Stomach (tissue), 9 donors: ENCODE measurements around the gene GRK1. TPM values are rescaled to one million over a fixed set of nuclear protein-coding genes. Genes with fewer than 3 reads are reported as not detected.

Experiments
- DNase-seq, 2 donors: peaks; one replicate each; pipeline versions ENCODE4 v3.0.0 to v3.0.0-alpha.2; 2013 to 2019
- H3K27ac ChIP-seq, 5 donors: fragments of 200-600 bp in 4 of 5; sonication (generic) in 4 of 5; one replicate each; pipeline ENCODE4 v1.5.1; 2013 to 2019; ENCODE audit warnings: mild to moderate bottlenecking in 1 of 5, moderate library complexity in 1 of 5
- H3K27me3 ChIP-seq, 3 donors: fragments of 200-600 bp; sonication (generic); one replicate each; pipeline ENCODE4 v1.5.1; 2017 to 2019; ENCODE audit warnings: mixed run types in 1 of 3
- H3K36me3 ChIP-seq, 4 donors: fragments of 200-600 bp; sonication (generic); 1 replicate in 3 of 4; 2 replicates in 1 of 4; pipeline ENCODE4 v1.5.1; 2016 to 2019
- H3K4me1 ChIP-seq, 4 donors: fragments of 200-600 bp; sonication (generic); one replicate each; pipeline ENCODE4 v1.5.1; 2016 to 2019
- H3K4me3 ChIP-seq, 4 donors: fragments of 200-600 bp; sonication (generic) in 3 of 4; one replicate each; pipeline ENCODE4 v1.5.1; 2016 to 2019; ENCODE audit warnings: mild to moderate bottlenecking in 1 of 4
- H3K9me3 ChIP-seq, 4 donors: fragments of 200-600 bp; sonication (generic); one replicate each; pipeline ENCODE4 v1.5.1; 2016 to 2019
- EP300 ChIP-seq: sonication (generic); formaldehyde crosslinking; IDR thresholded peaks from one replicate; pipeline ENCODE4 v1.6.1; 2017; ENCODE audit warnings: antibody characterized with exemption
- POLR2A ChIP-seq, 4 donors: fragments of 450-650 bp; IDR thresholded peaks; one replicate each; pipeline ENCODE4 v1.6.1; 2016; ENCODE audit warnings: antibody characterized with exemption in 4 of 4, control low read depth in 2 of 4, mild to moderate bottlenecking in 1 of 4, moderate library complexity in 1 of 4
- POLR2AphosphoS5 ChIP-seq, 3 donors: sonication (generic); formaldehyde crosslinking; IDR thresholded peaks; one replicate each; pipeline ENCODE4 v1.6.1; 2016; ENCODE audit warnings: antibody characterized with exemption in 3 of 3
- WGBS, 5 donors: extraction: QIAGEN DNeasy Blood & Tissue Kit in 3 of 5; methylation state at CpG; one replicate each; pipeline versions ENCODE4 v1.1.5 to v1.1.7; 2013 to 2018; 5-methylcytosine and 5-hydroxymethylcytosine counted together
- intact Hi-C: fragments of 100-400 bp; cut with DNase I; formaldehyde crosslinking; loops from one replicate; pipeline ENCODE4 v1.15.1; 2023; ENCODE audit warnings: low total_unique reads
- polyA plus RNA-seq, 3 donors: library from polyadenylated mRNA; stranded (reverse); fragments of 200-250 nt; gene quantifications; one replicate each; pipeline ENCODE4 v1.2.3, GENCODE V29; 2013
- total RNA-seq, 5 donors: library from RNA; depleted of rRNA; stranded (reverse); fragments of >200 nt; gene quantifications; one replicate each; pipeline versions ENCODE4 v1.1.0 to v1.2.3, GENCODE V29; 2014 to 2016
- TF ChIP-seq, protein P1 (sequence below), 7 experiments: fragments of 450-650 bp in 4 of 7; fragments of 200-600 bp in 3 of 7; sonication (generic) in 3 of 7; IDR thresholded peaks; one replicate each; pipeline ENCODE4 v1.5.1; 2016 to 2019; ENCODE audit warnings: antibody characterized with exemption in 7 of 7, control low read depth in 2 of 7, mild to moderate bottlenecking in 1 of 7
- donor health status: healthy with polysubstance abuse.
- donor health status: Bipolar disorder and iron deficiency.
- donor health status: healthy.

Gene GRK1
- total and polyA plus RNA-seq, 8 donors = not detected

- WGBS, 5 donors = 86 to 92% (median 86%) methylated on average over 18 to 21 of the region's 21 CpGs
- Histone ChIP-seq H3K27me3 (peaks cover 0 to 19% (median 0%) of the 10 kb centered on the region in 3 donors), H3K36me3 (no peaks in the 10 kb centered on the region), H3K27ac (no peak overlapping the region), H3K9me3 (no peaks in the 10 kb centered on the region), H3K4me3 (no peak overlapping the region), H3K4me1 (peaks cover 4 to 11% (median 5%) of the 10 kb centered on the region in 4 donors)
- peak in 1 of 2 donors; percentile 24 for DNase-seq
- intact Hi-C loops = no loop called here
- no peak for TF ChIP-seq POLR2AphosphoS5 (IDR thresholded peaks at IDR 0.05)
- TF ChIP-seq EP300 = no peak
- TF ChIP-seq, protein P1, sequence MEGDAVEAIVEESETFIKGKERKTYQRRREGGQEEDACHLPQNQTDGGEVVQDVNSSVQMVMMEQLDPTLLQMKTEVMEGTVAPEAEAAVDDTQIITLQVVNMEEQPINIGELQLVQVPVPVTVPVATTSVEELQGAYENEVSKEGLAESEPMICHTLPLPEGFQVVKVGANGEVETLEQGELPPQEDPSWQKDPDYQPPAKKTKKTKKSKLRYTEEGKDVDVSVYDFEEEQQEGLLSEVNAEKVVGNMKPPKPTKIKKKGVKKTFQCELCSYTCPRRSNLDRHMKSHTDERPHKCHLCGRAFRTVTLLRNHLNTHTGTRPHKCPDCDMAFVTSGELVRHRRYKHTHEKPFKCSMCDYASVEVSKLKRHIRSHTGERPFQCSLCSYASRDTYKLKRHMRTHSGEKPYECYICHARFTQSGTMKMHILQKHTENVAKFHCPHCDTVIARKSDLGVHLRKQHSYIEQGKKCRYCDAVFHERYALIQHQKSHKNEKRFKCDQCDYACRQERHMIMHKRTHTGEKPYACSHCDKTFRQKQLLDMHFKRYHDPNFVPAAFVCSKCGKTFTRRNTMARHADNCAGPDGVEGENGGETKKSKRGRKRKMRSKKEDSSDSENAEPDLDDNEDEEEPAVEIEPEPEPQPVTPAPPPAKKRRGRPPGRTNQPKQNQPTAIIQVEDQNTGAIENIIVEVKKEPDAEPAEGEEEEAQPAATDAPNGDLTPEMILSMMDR (IDR thresholded peaks at IDR 0.05) = no peak
- no peak for TF ChIP-seq POLR2A (IDR thresholded peaks at IDR 0.05)
Observed at GRCh38 chr13:113669755-113670341, 2.8 kb downstream of the GRK1 start.

- WGBS, 5 donors = 89 to 94% (median 92%) methylated on average over 17 to 19 of the region's 19 CpGs
- intact Hi-C loops = no loop called here
- DNase-seq = peak in 1 of 2 donors; percentile 17
Observed at GRCh38 chr13:113670541-113670940, 3.5 kb downstream of the GRK1 start.

GRCh38 chr13:113671066-113672001, 4.3 kb downstream of the GRK1 start:
- peaks cover 0 to 8% (median 0%) of the 10 kb centered on the region in 3 donors for H3K27me3 ChIP-seq
- WGBS, 5 donors = 92 to 96% (median 95%) methylated on average over 47 to 54 of the region's 54 CpGs
- H3K4me1 ChIP-seq = no peaks in the 10 kb centered on the region
- H3K4me3 ChIP-seq = no peak overlapping the region
- no peaks in the 10 kb centered on the region for H3K36me3 ChIP-seq
- TF ChIP-seq EP300 = no peak
- intact Hi-C loops = no loop called here
- no peak overlapping the region for H3K27ac ChIP-seq
- DNase-seq = peak in 1 of 2 donors; percentile 23
- no peaks in the 10 kb centered on the region for H3K9me3 ChIP-seq

More at GRCh38 chr13:113670541-113670940, 3.5 kb downstream of the GRK1 start:
- Histone ChIP-seq H3K27ac (no peak overlapping the region), H3K4me1 (peaks cover 0 to 4% (median 0%) of the 10 kb centered on the region in 4 donors), H3K27me3 (peaks cover 0 to 12% (median 0%) of the 10 kb centered on the region in 3 donors), H3K9me3 (no peaks in the 10 kb centered on the region), H3K4me3 (no peak overlapping the region), H3K36me3 (no peaks in the 10 kb centered on the region)
- TF ChIP-seq EP300 (no peak), POLR2A (IDR thresholded peaks at IDR 0.05) (no peak), POLR2AphosphoS5 (IDR thresholded peaks at IDR 0.05) (no peak)
- TF ChIP-seq, protein P1 (IDR thresholded peaks at IDR 0.05) = no peak

GRCh38 chr13:113672002-113672651, 5.1 kb downstream of the GRK1 start:
- H3K4me1 ChIP-seq = no peaks in the 10 kb centered on the region
- TF ChIP-seq POLR2A (IDR thresholded peaks at IDR 0.05) = no peak
- TF ChIP-seq, protein P1 (IDR thresholded peaks at IDR 0.05) = no peak
- no peak for TF ChIP-seq EP300
- TF ChIP-seq POLR2AphosphoS5 (IDR thresholded peaks at IDR 0.05) = no peak
- H3K36me3 ChIP-seq = no peaks in the 10 kb centered on the region
- H3K9me3 ChIP-seq = no peaks in the 10 kb centered on the region
- no peak overlapping the region for H3K4me3 ChIP-seq
- intact Hi-C loops = no loop called here
- no peak for DNase-seq
- 83 to 90% (median 87%) methylated on average over 18 of the region's 18 CpGs for WGBS, 5 donors
- no peak overlapping the region for H3K27ac ChIP-seq
- H3K27me3 ChIP-seq = peaks cover 0 to 8% (median 0%) of the 10 kb centered on the region in 3 donors
